CD4-positive, alpha-beta T cell (primary cell): Measurements from ENCODE around the gene LVRN. TPM values are rescaled to one million over a fixed set of nuclear protein-coding genes. Genes with fewer than 3 reads are reported as not detected.

ENCODE experiments used
- ATAC-seq: fragments of 200-7000 bp; cut with Tn5 transposase; one replicate; pipeline ENCODE4 v1.10.0; 2022; ENCODE audit warnings: mild to moderate bottlenecking; ENCODE audit not compliant: poor library complexity
- CTCF ChIA-PET: fragments of 350-600 bp; sonication (Branson Sonifier 250); formaldehyde crosslinking; loops from one replicate; lab custom pipeline; 2021; ENCODE audit warnings: antibody characterized with exemption, inconsistent platforms; lab: Charles Lee
- POLR2A ChIA-PET: fragments of 350-600 bp; sonication (Branson Sonifier 250); formaldehyde crosslinking; loops from one replicate; lab custom pipeline; 2021; ENCODE audit warnings: antibody characterized with exemption, inconsistent platforms; lab: Charles Lee
- DNase-seq, 14 experiments: peaks; one replicate each; pipeline ENCODE4 v3.0.0-alpha.2; 2013 to 2020; ENCODE audit warnings: mixed read lengths in 2 of 14
- H3K27ac ChIP-seq, 2 donors: one replicate each; pipeline versions ENCODE4 v1.5.1 to v1.7.0; 2013; ENCODE audit warnings: low read length in 2 of 2, low read depth in 1 of 2, mild to moderate bottlenecking in 1 of 2
- H3K27me3 ChIP-seq, 2 experiments: 1 replicate in 1 of 2; 2 replicates in 1 of 2; pipeline versions ENCODE4 v1.6.1 to v1.7.0; 2013; ENCODE audit warnings: low read length in 2 of 2, control low read depth in 1 of 2, mild to moderate bottlenecking in 1 of 2, moderate library complexity in 1 of 2; ENCODE audit not compliant: insufficient read depth in 2 of 2, control insufficient read depth in 1 of 2
- H3K36me3 ChIP-seq: one replicate; pipeline ENCODE4 v1.6.1; 2013; ENCODE audit warnings: low read length, control low read depth; ENCODE audit not compliant: insufficient read depth
- H3K4me1 ChIP-seq: one replicate; pipeline ENCODE4 v1.6.1; 2013; ENCODE audit warnings: low read length, control low read depth; ENCODE audit not compliant: insufficient read depth
- H3K4me3 ChIP-seq: one replicate; pipeline ENCODE4 v1.5.1; 2013; ENCODE audit warnings: mild to moderate bottlenecking, low read length, moderate library complexity
- H3K9me3 ChIP-seq, 2 experiments: 1 replicate in 1 of 2; 2 replicates in 1 of 2; pipeline versions ENCODE4 v1.6.1 to v1.7.0; 2013; ENCODE audit warnings: low read length in 2 of 2, mild to moderate bottlenecking in 2 of 2, control low read depth in 1 of 2, moderate library complexity in 1 of 2; ENCODE audit not compliant: control insufficient read depth in 1 of 2, insufficient read depth in 1 of 2
- H3K27ac Mint-ChIP-seq: one replicate; pipeline ENCODE4 v1.8.0; 2020; ENCODE audit warnings: mixed read lengths
- H3K27me3 Mint-ChIP-seq: one replicate; pipeline ENCODE4 v1.8.0; 2021; ENCODE audit warnings: mixed read lengths
- H3K36me3 Mint-ChIP-seq: one replicate; pipeline ENCODE4 v1.8.0; 2021; ENCODE audit warnings: low read depth, mixed read lengths
- H3K4me1 Mint-ChIP-seq: one replicate; pipeline ENCODE4 v1.8.0; 2021; ENCODE audit warnings: low read depth, mixed read lengths
- H3K4me3 Mint-ChIP-seq: one replicate; pipeline ENCODE4 v1.8.0; 2020; ENCODE audit warnings: mild to moderate bottlenecking, mixed read lengths
- H3K9me3 Mint-ChIP-seq: one replicate; pipeline ENCODE4 v1.8.0; 2020; ENCODE audit warnings: mixed read lengths
- CTCF ChIP-seq: fragments of 200-600 bp; IDR thresholded peaks from one replicate; pipeline ENCODE4 v1.8.0; 2022; ENCODE audit warnings: antibody characterized with exemption, mild to moderate bottlenecking
- intact Hi-C, 2 experiments: fragments of 100-400 bp; cut with DNase I in 1 of 2; cut with micrococcal nuclease in 1 of 2; formaldehyde crosslinking; loops; one replicate each; pipeline versions ENCODE4 v1.15.1 to v1.9.0; 2023 to 2025; cut with DNase I, micrococcal nuclease
- total RNA-seq, 174 experiments: library from RNA in 2 of 174; stranded (reverse) in 2 of 174; gene quantifications; one replicate each; pipeline ENCODE4 v1.2.3 and lab custom pipeline; 2021 to 2026

Gene LVRN
- total RNA-seq, 2 experiments from 2014 or later: 0.17 TPM; not detected in 1

GRCh38 chr5:115947260-115947659 is 15.0 kb upstream of the LVRN start:
- CTCF ChIA-PET: no interaction called here
- H3K4me1 Mint-ChIP-seq: no peaks in the 10 kb centered on the region

GRCh38 chr5:115948091-115948534 is 14.2 kb upstream of the LVRN start:
- H3K9me3 ChIP-seq: no peaks in the 10 kb centered on the region
- H3K36me3 ChIP-seq: no peaks in the 10 kb centered on the region
- DNase-seq: no peak
- Mint-ChIP-seq H3K9me3 (no peaks in the 10 kb centered on the region), H3K27ac (no peak overlapping the region), H3K4me1 (no peaks in the 10 kb centered on the region), H3K36me3 (no peaks in the 10 kb centered on the region), H3K4me3 (no peak overlapping the region), H3K27me3 (peaks cover 14% of the 10 kb centered on the region)
- no peak overlapping the region for H3K4me3 ChIP-seq
- no peak for TF ChIP-seq CTCF
- ATAC-seq: no peak
- ChIA-PET POLR2A (no interaction called here), CTCF (no interaction called here)
- intact Hi-C loops: no loop called here
- H3K27ac ChIP-seq: no peak overlapping the region
- no peaks in the 10 kb centered on the region for H3K4me1 ChIP-seq
- H3K27me3 ChIP-seq: peaks cover 0 to 3% of the 10 kb centered on the region in 2 experiments

More at GRCh38 chr5:115947260-115947659, 15.0 kb upstream of the LVRN start:
- no peak for DNase-seq
- Mint-ChIP-seq H3K4me3 (no peak overlapping the region), H3K36me3 (no peaks in the 10 kb centered on the region), H3K9me3 (peaks cover 3% of the 10 kb centered on the region), H3K27me3 (peaks cover 14% of the 10 kb centered on the region), H3K27ac (no peak overlapping the region)
- Histone ChIP-seq H3K4me1 (no peaks in the 10 kb centered on the region), H3K27me3 (no peaks in the 10 kb centered on the region), H3K36me3 (no peaks in the 10 kb centered on the region), H3K27ac (no peak overlapping the region), H3K4me3 (no peak overlapping the region), H3K9me3 (no peaks in the 10 kb centered on the region)
- no peak for ATAC-seq
- TF ChIP-seq CTCF: no peak
- intact Hi-C loops: no loop called here
- POLR2A ChIA-PET: no interaction called here

GRCh38 chr5:115949096-115949495 is 13.2 kb upstream of the LVRN start:
- Mint-ChIP-seq H3K9me3 (no peaks in the 10 kb centered on the region), H3K36me3 (no peaks in the 10 kb centered on the region), H3K4me3 (no peak overlapping the region), H3K4me1 (no peaks in the 10 kb centered on the region), H3K27me3 (peaks cover 23% of the 10 kb centered on the region), H3K27ac (no peak overlapping the region)
- no peak for TF ChIP-seq CTCF
- H3K36me3 ChIP-seq: no peaks in the 10 kb centered on the region
- H3K4me3 ChIP-seq: no peak overlapping the region
- H3K4me1 ChIP-seq: no peaks in the 10 kb centered on the region
- no peaks in the 10 kb centered on the region for H3K9me3 ChIP-seq
- H3K27me3 ChIP-seq: peaks cover 0 to 6% of the 10 kb centered on the region in 2 experiments
- CTCF ChIA-PET: no interaction called here
- no peak overlapping the region for H3K27ac ChIP-seq
- intact Hi-C loops: no loop called here
- DNase-seq (no peak), ATAC-seq (no peak)
- POLR2A ChIA-PET: no interaction called here
